HUDEP-2 (cell line): ENCODE results near the gene TBX2.
"Not testable (repeated sequence)": the region's sequence is repeated elsewhere in the genome, so short reads cannot be mapped to it uniquely, and the experiment has no call there.

Experiments
- DNase-seq, 76 experiments: peaks; one replicate each; lab custom pipeline; 2025; ENCODE audit not compliant: unreplicated experiment in 76 of 76; lab: John Stamatoyannopoulos, UW

Gene TBX2

GRCh38 chr17:61425682-61426481, 26.2 kb downstream of the TBX2 start:
- DNase-seq, result peak in 2 of 76 experiments; percentile 13 to 21

GRCh38 chr17:61426482-61427304, 27.1 kb downstream of the TBX2 start:
- DNase-seq, result no peak

GRCh38 chr17:61427567-61427966, 27.9 kb downstream of the TBX2 start:
- no peak for DNase-seq

GRCh38 chr17:61429274-61429673, 29.6 kb downstream of the TBX2 start:
- no peak for DNase-seq

GRCh38 chr17:61429831-61430230, 30.2 kb downstream of the TBX2 start:
- not testable (repeated sequence) for DNase-seq

GRCh38 chr17:61431594-61432311, 32.1 kb downstream of the TBX2 start:
- DNase-seq, result no peak

- DNase-seq, result peak in 1 of 76 experiments; percentile 1
Measured at GRCh38 chr17:61436273-61436672, 36.6 kb downstream of the TBX2 start.

- DNase-seq, result no peak
Measured at GRCh38 chr17:61436995-61437704, 37.5 kb downstream of the TBX2 start.

- no peak for DNase-seq
Measured at GRCh38 chr17:61440697-61441096, 41.1 kb downstream of the TBX2 start.

- not testable (repeated sequence) for DNase-seq
Measured at GRCh38 chr17:61441507-61441906, 41.9 kb downstream of the TBX2 start.

- no peak for DNase-seq
Measured at GRCh38 chr17:61442136-61442775, 42.6 kb downstream of the TBX2 start.

- DNase-seq, result no peak
Measured at GRCh38 chr17:61442878-61443474, 43.3 kb downstream of the TBX2 start.

- no peak for DNase-seq
Measured at GRCh38 chr17:61443475-61443882, 43.8 kb downstream of the TBX2 start.

- no peak for DNase-seq
Measured at GRCh38 chr17:61444075-61444474, 44.4 kb downstream of the TBX2 start.

- no peak for DNase-seq
Measured at GRCh38 chr17:61444831-61445230, 45.2 kb downstream of the TBX2 start.

GRCh38 chr17:61447358-61447757, 47.7 kb downstream of the TBX2 start:
- DNase-seq, result no peak

GRCh38 chr17:61448042-61448441, 48.4 kb downstream of the TBX2 start:
- DNase-seq, result no peak

GRCh38 chr17:61449140-61449539, 49.5 kb downstream of the TBX2 start:
- DNase-seq, result not testable (repeated sequence)
